K562 (cell line): ENCODE results near the gene ETNK2. TPM values are rescaled to one million over a fixed set of nuclear protein-coding genes. Genes with fewer than 3 reads are reported as not detected.

ENCODE experiments used
- CBX3 ChIP-seq, 2 experiments: IDR thresholded peaks; 1 replicate in 1 of 2; 2 replicates in 1 of 2; pipeline ENCODE4 v1.6.1; 2012; ENCODE audit warnings: inconsistent platforms in 2 of 2, low read length in 2 of 2, borderline replicate concordance in 1 of 2, control low read depth in 1 of 2
- MAFK ChIP-seq: IDR thresholded peaks from 2 replicates; pipeline ENCODE4 v1.6.1; 2011; ENCODE audit warnings: low read length, improper control_type of control experiment
- MGA ChIP-seq: fragments of 450-650 bp; IDR thresholded peaks from 2 replicates; pipeline ENCODE4 v1.6.1; 2016; ENCODE audit warnings: mild to moderate bottlenecking, moderate library complexity
- MYC ChIP-seq, 2 experiments: fragments of 250-450 bp in 1 of 2; sonication (Bioruptor Pico) in 1 of 2; IDR thresholded peaks; 2 replicates each; pipeline versions ENCODE4 v1.5.1 to v1.6.1; 2012 to 2021; ENCODE audit warnings: low read depth in 2 of 2, borderline replicate concordance in 1 of 2, improper control_type of control experiment in 1 of 2, low read length in 1 of 2, mild to moderate bottlenecking in 1 of 2, moderate library complexity in 1 of 2
- SMARCC2 ChIP-seq: fragments of 450-650 bp; IDR thresholded peaks from 2 replicates; pipeline ENCODE4 v1.6.1; 2017; ENCODE audit warnings: antibody characterized with exemption, moderate library complexity, mild to moderate bottlenecking, low read depth
- ZBTB33 ChIP-seq: sonication (generic); formaldehyde crosslinking; IDR thresholded peaks from 2 replicates; pipeline ENCODE4 v1.8.1; 2023; ENCODE audit warnings: mild to moderate bottlenecking, missing genetic modification reagents
- ZNF184 ChIP-seq: sonication (generic); formaldehyde crosslinking; IDR thresholded peaks from 2 replicates; pipeline ENCODE4 v1.5.0; 2020; ENCODE audit warnings: missing genetic modification reagents
- ZNF436 ChIP-seq: fragments of 250-450, 450-650 bp; sonication (Bioruptor Pico); formaldehyde crosslinking; IDR thresholded peaks from 2 replicates; pipeline ENCODE4 v1.7.0; 2020; ENCODE audit warnings: mild to moderate bottlenecking
- polyA plus RNA-seq, 8 experiments: library from polyadenylated mRNA; depleted of rRNA in 4 of 8; stranded (reverse) in 5 of 8; unstranded in 3 of 8; fragments of >200 nt; fragmentation: Nextera tagmentation in 2 of 8; fragmentation: Illumina TruSeq in 1 of 8; extraction: Ambion mirVana in 2 of 8; extraction: Trizol in 1 of 8; gene quantifications; 2 replicates each; pipeline versions ENCODE4 v1.2.1 to v1.2.3, GENCODE V29; 2011 to 2014; ENCODE audit warnings: inconsistent platforms in 1 of 8, missing spikeins in 1 of 8
- total RNA-seq, 7 experiments: library from RNA; depleted of rRNA in 6 of 7; stranded (reverse); fragments of >200 nt in 6 of 7; fragmentation: Illumina TruSeq in 2 of 7; extraction: Trizol in 2 of 7; gene quantifications; 2 replicates each; pipeline versions ENCODE4 v1.2.1 to v1.2.3, GENCODE V29; 2011 to 2021; ENCODE audit warnings: low replicate concordance in 1 of 7
- TF ChIP-seq, protein P1 (sequence below), 2 experiments: fragments of 450-650 bp; IDR thresholded peaks; 2 replicates each; pipeline ENCODE4 v1.6.1; 2018; ENCODE audit warnings: mild to moderate bottlenecking in 2 of 2, low read depth in 1 of 2; ENCODE audit not compliant: partially characterized antibody in 2 of 2

The ETNK2 gene
- total and polyA plus RNA-seq, 9 of the 15 experiments (the other 6 are each of a cell fraction or from before 2014, with no cell fraction given), result 0.03 to 0.38 (median 0.13) TPM; not detected in 4

DNA sequence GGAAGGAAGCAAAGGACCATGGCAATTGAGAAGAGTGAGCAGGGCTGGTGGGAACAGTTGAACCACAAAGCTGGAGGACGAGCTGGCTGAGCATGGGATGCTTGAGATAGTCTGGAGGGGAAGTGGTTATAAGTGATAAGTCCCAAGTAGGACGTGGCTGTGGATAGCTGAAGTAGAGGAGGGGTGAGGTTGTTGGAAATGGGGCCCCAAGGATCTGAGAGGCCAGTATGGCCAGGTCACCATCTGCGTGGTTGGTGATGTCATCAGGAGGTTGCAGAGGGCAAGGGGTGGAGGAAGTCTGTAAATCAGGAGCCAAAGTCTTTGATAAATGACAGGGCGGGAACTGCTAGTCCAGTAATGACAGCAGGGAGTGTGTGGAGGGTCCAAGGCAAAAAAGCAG is 25.3 kb upstream of the ETNK2 start (continued):
- TF ChIP-seq, protein P1, sequence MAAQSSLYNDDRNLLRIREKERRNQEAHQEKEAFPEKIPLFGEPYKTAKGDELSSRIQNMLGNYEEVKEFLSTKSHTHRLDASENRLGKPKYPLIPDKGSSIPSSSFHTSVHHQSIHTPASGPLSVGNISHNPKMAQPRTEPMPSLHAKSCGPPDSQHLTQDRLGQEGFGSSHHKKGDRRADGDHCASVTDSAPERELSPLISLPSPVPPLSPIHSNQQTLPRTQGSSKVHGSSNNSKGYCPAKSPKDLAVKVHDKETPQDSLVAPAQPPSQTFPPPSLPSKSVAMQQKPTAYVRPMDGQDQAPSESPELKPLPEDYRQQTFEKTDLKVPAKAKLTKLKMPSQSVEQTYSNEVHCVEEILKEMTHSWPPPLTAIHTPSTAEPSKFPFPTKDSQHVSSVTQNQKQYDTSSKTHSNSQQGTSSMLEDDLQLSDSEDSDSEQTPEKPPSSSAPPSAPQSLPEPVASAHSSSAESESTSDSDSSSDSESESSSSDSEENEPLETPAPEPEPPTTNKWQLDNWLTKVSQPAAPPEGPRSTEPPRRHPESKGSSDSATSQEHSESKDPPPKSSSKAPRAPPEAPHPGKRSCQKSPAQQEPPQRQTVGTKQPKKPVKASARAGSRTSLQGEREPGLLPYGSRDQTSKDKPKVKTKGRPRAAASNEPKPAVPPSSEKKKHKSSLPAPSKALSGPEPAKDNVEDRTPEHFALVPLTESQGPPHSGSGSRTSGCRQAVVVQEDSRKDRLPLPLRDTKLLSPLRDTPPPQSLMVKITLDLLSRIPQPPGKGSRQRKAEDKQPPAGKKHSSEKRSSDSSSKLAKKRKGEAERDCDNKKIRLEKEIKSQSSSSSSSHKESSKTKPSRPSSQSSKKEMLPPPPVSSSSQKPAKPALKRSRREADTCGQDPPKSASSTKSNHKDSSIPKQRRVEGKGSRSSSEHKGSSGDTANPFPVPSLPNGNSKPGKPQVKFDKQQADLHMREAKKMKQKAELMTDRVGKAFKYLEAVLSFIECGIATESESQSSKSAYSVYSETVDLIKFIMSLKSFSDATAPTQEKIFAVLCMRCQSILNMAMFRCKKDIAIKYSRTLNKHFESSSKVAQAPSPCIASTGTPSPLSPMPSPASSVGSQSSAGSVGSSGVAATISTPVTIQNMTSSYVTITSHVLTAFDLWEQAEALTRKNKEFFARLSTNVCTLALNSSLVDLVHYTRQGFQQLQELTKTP (IDR thresholded peaks at IDR 0.05; ENCODE audit: low read depth in 1 of 2, partially characterized antibody in 2 of 2), result no peak
- TF ChIP-seq ZNF436 (CRISPR knock-in tag) (no peak), SMARCC2 (0 out of 2 replicates have a peak, but pooled peaks have one; percentile 17), ZNF184 (CRISPR knock-in tag) (no peak), MYC (IDR thresholded peaks at IDR 0.05; ENCODE audit: low read depth, low read length) (peak; percentile 40; the same call in 1 of the 2 replicates), MYC (CRISPR knock-in tag; IDR thresholded peaks at IDR 0.05; ENCODE audit: borderline replicate concordance, low read depth) (no peak), MGA (peak; percentile 31; the same call in 1 of the 2 replicates), ZBTB33 (0 out of 2 replicates have a peak, but pooled peaks have one; percentile 48), MAFK (peak; percentile 20; the same call in 1 of the 2 replicates), CBX3 (IDR thresholded peaks at IDR 0.05; ENCODE audit: borderline replicate concordance in 1 of 2, low read length in 2 of 2) (0 out of 3 replicates have a peak, but pooled peaks of 1 of the 2 experiments have one; percentile 12)
